ENCODE measurements around the gene CPSF3.

The CPSF3 gene

GRCh38 chr2:9472511-9472910 is 49.1 kb downstream of the CPSF3 start:
- DNase-seq (ENCODE audit: low spot score): peak; percentile 41
- in situ Hi-C loops (cut with MboI; ENCODE audit: low pct_unique_long_range_greater_than_20kb, low sequenced_read_pairs, unreplicated experiment): no loop called here

GRCh38 chr2:9473308-9473984 is 50.0 kb downstream of the CPSF3 start:
- DNase-seq (ENCODE audit: low spot score): no peak
- in situ Hi-C loops (cut with MboI; ENCODE audit: low pct_unique_long_range_greater_than_20kb, low sequenced_read_pairs, unreplicated experiment): no loop called here
- peak; percentile 30 for TF ChIP-seq CTCF (IDR thresholded peaks at IDR 0.05; ENCODE audit: extremely low read depth, insufficient read depth, missing control alignments)

More at GRCh38 chr2:9472511-9472910, 49.1 kb downstream of the CPSF3 start:
- TF ChIP-seq CTCF (IDR thresholded peaks at IDR 0.05; ENCODE audit: extremely low read depth, insufficient read depth, missing control alignments): no peak

- no peak for TF ChIP-seq CTCF (IDR thresholded peaks at IDR 0.05; ENCODE audit: extremely low read depth, insufficient read depth, missing control alignments)
- peak; percentile 58 for DNase-seq (ENCODE audit: low spot score)
- in situ Hi-C loops (cut with MboI; ENCODE audit: low pct_unique_long_range_greater_than_20kb, low sequenced_read_pairs, unreplicated experiment): no loop called here
Measured at GRCh38 chr2:9473985-9474360, 50.5 kb downstream of the CPSF3 start.

GRCh38 chr2:9474361-9475057 is 51.1 kb downstream of the CPSF3 start, which contains the start of gene IAH1:
Gene IAH1 (plus strand): TSS chr2:9474551. CDS start chr2:9474567, 16 bp downstream.
- in situ Hi-C loops (cut with MboI; ENCODE audit: low pct_unique_long_range_greater_than_20kb, low sequenced_read_pairs, unreplicated experiment): no loop called here
- TF ChIP-seq CTCF (IDR thresholded peaks at IDR 0.05; ENCODE audit: extremely low read depth, insufficient read depth, missing control alignments): no peak
- DNase-seq (ENCODE audit: low spot score): peak; percentile 91

GRCh38 chr2:9477914-9478313 is 54.5 kb downstream of the CPSF3 start:
- in situ Hi-C loops (cut with MboI; ENCODE audit: low pct_unique_long_range_greater_than_20kb, low sequenced_read_pairs, unreplicated experiment): no loop called here

GRCh38 chr2:9478526-9478925 is 55.1 kb downstream of the CPSF3 start:
- no peak for DNase-seq (ENCODE audit: low spot score)
- in situ Hi-C loops (cut with MboI; ENCODE audit: low pct_unique_long_range_greater_than_20kb, low sequenced_read_pairs, unreplicated experiment): no loop called here
- TF ChIP-seq CTCF (IDR thresholded peaks at IDR 0.05; ENCODE audit: extremely low read depth, insufficient read depth, missing control alignments): no peak

More at GRCh38 chr2:9477914-9478313, 54.5 kb downstream of the CPSF3 start:
- DNase-seq (ENCODE audit: low spot score): no peak
- no peak for TF ChIP-seq CTCF (IDR thresholded peaks at IDR 0.05; ENCODE audit: extremely low read depth, insufficient read depth, missing control alignments)

Data from GM13977 (cell line).